Non-pigmented ciliary epithelial cell (primary cell): Measurements from ENCODE around the gene C11orf21.

Experiments
- DNase-seq: peaks from one replicate; pipeline ENCODE4 v3.0.0-alpha.2; 2010; ENCODE audit warnings: low read depth

Gene C11orf21

DNA sequence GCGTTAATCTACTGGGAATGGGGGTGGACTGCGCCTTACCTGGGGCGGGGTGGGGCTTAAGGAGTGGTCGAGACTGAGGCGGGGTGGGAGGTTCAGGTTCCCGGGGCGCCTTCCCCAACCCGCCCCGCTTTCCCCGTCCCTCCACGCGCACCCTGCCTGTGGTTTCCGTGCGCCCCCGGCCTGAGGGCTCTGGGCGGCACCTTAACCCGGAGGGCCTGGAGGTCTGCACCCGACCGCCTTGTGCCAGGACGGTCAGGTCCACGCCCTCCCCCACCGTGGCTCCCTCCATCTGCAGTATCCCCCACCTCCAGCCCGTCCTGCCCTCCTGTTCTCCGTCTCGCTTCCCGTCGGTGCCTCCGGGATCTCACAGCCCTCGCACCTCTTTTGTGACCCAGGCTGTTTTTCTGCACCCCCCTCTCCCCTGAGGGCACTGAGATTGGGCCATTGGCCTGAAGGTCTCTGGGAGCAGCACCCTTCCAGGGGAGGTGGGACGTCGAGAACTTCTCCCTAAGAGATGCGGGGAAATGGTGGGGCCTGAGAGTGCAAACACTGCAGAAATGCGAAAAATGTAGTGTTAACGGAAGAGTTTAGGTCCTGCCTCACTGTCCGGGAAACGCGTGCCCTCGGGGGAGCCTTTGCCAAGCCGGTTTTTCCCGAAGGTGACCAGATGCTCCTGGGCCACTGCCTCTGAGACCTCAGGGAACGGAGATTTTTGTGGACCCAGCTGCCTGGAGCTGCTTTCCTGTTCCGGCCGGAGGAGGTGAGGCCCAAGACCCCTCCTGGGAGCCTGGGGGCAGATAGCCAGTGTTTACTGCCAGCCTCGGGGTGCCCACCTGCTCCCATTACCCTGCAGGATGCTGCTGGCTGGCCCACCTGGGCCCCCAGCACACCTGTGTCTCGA is 30.1 kb downstream of the C11orf21 start:
- DNase-seq: no peak

DNA sequence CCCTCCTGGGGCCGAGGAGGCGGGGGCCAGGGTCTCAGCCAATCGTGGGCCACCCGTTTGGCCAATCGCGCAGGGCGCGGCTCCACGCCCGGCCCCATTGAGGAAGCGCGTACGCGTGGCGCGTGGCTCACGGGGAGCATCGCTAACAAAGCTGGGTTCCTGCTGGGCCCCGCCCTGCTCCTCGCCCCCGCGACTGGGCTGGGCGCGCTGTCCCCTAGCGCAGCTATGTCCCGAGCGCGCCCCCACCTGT is 30.7 kb downstream of the C11orf21 start:
- no peak for DNase-seq

DNA sequence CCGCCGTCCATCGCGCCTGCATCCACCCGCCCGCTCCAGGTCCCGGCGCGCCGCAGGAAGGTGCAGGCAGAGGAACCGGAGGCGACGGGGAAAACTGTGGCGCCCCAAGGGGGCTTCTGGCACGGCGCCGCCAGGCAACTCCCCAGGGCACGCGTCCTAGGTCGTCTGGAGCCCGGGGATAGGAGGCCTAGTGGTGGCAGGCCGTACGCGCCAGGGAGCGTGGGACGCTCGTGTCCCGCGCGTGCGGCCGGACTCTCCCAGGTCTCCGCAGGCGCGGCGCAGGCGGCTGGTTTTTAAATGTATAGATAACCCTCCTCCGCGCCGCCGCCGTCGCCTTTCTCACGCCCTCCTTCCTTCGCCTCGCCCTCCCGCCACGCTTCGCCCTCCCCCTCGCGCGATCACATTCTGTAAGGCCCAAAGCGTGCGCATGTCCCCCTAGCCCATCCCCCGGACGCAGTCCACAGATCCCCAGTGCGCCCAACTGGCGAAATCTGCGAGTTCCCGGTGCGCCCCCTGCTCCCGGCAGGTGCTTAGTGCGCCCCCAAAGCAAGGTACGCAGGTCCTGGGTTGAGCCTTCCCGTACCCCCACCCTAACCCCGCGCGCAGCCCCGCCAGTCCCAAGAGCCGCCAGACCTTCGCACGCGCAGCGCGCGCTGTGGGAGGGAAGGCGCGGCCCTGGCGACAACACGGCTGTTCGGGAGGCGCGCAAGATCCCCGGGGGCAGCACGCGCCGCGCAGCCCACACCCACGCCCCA is 31.2 kb downstream of the C11orf21 start, which contains the start of gene ASCL2:
Gene ASCL2, minus strand, starts transcription at position 267 of the 755 bp plus-strand sequence. Its CDS starts 256 bp downstream, at position 11.
- no peak for DNase-seq

DNA sequence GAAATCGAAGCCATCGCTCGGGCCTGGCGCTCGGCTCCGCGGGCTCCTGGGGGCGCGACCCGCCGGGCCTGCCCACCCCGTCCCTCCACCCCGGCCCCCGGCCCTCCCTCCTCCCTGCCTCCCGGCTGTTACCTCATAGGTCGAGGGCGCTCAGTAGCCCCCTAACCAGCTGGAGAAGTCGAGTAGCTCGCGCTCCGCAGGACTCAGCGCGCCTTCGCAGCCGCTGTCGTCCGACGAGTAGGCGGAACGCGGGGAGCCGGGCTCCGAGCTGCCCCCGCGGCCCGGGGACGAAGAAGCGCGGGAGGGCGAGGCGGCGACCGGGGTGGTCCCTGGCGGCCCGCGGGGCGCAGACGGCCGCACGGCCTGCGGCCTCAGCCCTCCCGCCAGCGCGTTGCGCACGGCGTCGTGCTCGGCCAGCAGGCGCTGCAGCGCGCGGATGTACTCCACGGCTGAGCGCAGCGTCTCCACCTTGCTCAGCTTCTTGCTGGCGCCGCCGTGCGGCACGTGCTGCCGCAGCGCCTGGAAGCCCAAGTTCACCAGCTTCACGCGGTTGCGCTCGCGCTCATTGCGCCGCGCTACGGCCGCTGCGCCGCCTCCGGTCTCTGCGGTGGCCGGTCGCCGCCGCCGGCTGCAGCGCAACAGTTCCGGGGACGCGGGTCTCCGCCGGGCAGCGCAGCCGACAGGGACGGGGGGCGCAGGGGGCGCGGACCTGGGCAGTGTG is 32.0 kb downstream of the C11orf21 start:
- DNase-seq: no peak

DNA sequence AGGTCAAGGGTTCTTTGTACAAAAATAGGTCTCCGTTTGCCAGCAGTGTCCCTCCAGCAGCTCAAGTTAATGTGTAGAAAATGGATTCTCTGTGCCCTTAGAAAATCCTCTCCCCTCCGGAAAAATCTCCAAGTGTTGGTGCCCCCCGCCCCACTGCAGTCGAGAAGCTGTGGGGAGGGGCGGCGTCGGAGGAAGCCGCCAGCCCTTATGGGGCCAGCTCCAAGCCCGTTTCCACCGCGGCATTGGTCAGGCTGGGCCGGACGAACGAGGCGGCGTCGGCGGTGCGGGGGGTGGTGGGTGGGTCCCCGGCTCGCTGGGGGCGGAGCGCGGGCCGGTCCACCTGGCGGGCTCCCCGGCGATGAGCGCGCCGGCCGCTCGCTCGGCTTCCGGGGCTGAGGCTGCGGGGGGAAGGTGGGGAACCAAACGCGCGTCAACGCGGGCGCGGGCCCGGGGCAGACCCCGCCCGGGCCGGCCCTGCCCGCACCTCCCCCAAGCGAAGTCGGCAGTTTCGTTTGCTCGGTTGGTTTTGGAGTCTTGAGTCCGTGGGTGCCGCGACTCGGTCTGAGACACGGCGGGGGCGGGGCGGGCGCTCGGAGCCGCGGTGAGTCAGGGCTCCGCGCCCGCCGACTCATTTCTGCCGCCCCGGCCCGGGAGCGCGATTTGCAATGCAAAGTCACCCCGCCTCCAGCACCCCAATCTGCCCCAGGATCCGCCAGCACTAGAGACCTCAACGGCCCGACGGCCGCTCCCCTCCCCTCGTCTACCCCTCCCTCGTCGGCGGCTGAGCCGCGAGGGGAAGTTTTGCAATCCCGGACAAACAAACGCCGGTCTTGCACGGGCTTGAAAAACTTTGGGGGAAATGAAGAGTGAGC is 32.8 kb downstream of the C11orf21 start:
- DNase-seq: no peak

DNA sequence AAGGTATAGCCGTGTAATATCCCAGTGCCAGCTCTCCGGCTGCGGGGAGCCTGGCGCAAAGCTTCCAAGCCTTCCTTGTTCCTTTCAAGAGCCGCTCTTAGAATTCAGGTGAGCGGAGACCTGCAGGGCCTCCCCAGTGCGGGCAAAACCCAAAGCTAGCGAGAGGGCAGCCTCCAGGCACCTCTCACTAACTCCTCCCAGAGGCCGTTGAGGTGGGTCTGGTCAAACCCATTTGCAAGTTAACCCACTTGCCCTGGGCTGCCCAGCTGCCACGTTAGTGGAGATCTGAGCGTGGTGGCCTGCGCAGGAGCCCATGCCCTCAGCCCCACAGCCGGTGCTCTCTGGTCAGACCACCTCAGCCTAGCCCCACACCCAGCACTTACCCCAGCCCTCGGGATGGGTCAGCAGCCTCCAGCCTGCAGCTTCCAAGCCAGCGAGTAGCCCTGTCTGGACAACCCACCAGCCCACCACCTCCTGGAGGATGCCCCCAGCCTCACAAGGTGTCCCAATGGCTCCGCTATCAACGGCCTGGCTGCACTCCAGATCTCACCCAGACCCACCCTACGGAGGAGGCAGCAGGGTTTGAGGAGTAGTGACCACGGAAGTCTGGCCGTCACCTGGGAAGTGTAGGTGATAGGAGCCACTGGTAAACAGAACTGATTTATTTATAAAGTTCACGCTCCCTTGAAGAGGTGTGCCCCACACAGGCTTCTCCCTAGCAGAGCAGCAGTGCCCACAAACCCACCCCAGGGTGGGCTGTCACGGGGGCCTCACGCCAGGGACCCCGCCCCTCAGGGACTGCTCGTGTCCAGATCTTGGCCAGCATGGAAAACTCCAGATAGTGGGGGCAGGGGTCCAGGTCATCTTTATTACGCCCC is 33.6 kb downstream of the C11orf21 start:
- no peak for DNase-seq

DNA sequence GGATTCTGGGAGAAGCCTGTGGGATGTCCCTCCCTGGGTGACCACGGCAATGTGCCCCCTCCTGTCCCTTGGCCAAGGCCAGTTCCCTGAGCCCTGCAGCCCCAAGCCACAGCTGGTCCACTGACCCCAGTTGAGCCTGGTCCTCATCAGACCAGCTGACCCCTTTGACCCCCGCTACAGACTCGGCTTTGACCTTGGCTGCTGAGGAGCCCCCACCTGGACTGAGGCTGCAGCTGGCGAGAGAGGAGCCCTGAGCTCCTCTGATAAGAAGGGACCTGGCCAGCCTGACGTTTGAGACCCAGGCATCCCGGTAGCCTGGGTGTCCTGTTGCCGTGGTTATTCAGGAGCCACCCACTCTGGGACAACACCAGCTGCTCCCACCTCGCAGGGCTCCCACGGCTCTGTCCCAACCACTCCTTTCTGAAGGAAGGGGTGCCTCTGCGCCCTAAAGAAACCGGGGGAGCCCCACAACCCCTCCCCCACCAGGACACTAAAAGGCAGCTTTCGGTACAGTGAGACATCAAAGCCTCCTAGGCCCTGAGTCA is 34.3 kb downstream of the C11orf21 start:
- DNase-seq: no peak

DNA sequence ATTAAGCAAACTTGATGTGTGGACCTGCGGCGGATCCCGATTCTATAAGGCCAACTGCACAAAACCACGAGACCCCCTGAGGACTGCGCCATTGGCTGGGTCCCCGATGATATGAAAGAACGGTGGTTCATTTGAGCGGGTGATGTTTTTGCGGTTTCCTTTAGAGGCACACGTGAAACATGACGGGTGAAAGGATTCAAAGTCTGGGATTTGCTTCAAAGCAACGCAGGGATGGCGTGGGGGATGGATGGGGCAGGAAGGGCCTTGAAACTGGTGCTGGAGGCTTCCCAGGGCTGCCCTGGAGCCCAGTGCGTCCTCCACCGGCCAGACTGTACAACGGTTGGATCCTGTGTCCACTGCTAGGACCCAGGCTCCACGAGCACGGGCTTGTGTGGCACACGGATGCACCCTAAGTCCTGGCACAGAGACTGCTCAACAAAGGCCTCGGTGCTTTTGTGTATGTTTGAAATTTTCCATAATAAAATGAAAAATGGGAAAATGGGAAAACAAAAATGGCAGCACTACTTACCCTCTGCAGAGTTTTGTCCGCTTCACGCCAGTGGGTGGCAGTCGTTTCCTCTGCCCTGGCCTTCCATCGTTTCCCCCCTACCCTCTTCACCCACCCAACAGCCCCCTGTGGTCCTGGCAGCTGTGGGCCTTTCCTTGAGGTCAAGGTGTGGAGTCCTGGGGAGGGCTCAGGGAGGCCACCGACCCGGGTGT is 35.0 kb downstream of the C11orf21 start:
- no peak for DNase-seq

DNA sequence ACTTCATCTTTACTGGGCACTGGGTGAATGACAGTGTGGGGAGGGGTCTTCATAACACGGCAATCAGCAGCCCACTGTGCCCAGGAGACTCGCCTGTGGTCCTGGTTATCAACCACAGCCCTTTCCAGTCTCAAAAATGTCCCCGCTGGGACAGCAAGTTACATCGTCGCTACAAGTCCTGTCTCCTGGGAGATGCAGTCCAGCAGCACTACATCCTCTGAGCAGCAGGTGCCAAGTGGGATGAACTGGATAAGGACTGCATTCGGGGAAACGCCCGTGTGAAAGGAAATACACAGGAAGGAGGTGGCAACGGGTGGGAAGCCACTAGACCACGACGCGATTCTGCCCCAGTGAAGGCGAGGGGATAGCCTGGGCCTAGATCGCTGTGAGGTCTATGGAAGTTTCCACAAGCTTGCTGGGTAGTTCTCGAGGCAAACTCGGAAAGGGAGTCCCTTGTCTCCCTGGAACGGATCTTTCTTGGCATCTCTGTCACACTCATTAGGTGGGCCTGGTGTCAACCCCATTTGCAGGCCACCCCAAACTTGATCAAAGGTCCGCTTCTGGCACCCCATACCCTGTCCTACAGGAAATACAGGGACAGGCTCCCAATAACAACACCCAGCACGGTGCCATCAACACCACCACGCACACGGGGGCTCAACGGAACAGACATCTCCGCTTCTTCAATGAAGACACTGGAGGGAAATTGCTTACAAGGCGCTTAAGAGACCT is 35.7 kb downstream of the C11orf21 start:
- DNase-seq: no peak

DNA sequence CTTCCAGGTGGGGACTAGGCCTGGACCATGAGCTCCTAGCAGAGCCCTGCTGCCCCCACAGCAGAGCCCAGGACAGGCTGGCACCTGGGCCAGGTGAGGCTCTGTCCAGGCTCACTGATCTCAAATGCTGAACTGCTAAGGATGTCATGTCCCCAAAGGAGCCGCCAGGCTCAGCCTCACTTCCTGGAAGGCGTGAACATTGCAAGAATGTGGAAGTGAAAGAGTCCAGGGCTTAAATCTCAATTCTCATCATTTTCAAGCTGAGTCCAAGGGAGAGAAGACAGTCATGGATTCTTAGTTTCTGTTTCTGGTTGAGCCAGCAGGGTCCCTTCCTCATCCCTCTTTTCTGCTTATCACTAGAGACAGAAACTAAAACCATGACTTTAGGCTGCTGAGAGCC is 36.3 kb downstream of the C11orf21 start:
- no peak for DNase-seq

DNA sequence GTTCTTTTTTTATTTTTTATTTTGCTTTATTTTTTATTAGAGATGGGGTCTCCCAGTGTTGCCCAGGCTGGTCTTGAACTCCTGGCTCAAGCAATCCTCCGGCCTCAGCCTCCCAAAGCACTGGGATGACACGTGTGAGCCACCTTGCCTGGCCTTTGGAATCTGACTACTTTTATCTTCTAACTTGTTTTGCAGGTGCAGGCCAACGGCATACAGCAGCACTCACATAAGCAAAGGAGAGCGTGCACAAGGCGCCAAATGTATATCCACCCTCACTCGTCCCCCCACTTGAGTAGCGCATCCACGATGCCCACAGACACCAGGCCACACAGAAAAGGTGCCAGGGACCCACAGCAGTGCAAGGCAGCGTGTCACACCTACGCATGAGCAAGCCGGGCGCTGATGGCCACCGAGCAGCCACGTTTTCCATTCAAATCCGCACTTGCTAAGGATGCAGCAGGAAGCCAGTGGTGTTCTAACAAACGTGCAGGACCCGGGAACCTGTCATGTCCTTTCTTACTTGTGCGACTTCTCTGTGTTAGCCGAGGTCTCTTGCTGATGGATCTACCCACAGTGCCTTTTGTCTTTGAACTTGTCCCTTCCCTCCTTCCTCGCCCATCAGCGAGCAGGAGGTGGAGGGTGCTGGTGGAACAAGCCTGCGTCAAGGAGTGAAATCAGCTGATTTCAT is 37.2 kb downstream of the C11orf21 start:
- no peak for DNase-seq

DNA sequence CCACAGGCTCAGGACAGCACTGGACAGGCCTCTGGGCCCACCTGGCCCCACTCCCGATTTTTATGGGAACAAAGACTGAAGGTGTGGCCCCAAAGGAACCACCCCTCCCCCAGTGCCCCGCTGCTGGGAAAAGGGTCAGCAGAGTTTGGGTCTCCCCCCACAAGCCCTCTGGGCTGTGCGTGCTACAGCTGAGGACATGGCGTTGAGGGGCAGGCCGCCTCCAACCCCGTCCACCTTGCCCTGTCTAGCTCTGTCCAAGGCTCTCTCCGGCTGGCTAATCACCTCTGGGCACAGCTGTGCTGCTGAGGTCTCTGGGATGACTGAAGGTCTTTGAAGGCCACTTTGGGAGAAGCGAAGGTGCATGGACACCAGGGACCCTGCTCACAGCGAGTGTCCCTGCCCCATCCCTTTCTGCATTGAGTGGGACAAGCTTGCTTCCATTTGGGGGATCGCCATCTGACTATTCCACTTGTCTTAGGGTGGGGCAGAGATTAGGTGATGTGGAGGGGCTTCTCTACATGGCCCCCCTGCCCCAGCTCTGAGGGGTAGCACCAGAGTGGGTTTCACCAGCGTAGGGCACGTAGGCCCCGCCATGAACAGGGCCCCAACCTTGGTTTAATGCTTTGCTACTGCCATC is 37.9 kb downstream of the C11orf21 start:
- DNase-seq: no peak

DNA sequence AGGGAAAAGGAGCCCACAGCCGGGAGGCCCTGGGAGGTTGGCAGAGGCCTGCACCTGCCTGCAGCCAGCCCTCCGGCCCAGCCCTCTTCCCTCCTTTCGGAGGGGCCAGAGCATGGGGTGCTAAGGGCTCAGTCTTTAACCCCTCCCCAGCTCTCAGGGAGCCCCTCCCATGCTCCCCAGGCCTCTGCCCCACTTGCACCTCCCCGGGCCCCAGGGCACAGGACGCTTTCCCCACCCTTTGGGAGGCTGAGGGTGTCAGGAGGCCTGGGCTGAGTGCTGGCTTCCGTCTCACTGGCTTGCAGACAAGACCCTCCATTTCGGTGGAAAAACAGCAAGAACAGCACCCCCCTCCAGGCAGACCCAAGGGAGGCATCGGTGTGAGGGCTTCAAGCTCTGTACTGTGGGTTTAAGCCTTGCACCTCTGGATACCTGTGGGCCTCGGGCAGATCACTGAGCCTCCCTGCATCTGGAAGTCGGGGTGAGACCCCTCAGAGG is 38.6 kb downstream of the C11orf21 start:
- DNase-seq: no peak

DNA sequence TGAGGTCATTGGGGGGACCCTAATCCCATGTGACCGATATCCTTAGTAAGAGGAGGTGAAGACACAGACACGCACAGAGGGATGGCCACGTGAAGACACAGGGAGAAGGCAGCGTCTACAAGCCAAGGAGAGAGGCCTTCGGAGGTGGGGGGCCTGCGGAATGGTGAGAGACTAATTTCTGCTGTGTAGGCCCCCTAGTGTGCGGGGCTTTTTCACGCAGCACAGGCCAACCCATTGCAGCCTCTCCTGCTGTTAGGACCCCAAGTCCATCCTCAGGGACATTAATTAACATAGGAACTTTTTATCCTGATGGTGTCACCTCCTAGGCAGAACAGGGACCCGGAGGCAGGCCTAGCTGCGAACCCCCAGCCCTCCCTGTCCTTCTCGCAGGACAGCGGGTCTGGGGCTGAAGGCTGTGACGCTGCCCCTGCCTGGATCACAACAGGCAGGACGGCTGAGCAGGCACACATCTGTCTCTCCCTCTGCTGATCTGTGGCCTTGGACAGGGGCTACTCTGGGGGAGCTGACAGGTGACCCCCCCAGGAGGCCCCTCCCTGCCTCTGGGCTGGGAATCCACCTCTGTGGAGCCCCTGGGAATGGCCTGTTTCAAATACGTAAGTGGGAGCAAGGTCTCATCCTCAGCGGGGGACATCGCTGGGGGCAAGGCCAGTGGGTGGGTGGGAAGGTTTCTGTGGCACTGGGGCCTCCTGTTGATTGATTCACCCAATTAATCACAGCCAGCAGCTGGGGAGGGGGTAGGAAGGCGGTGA is 39.2 kb downstream of the C11orf21 start:
- DNase-seq: no peak

DNA sequence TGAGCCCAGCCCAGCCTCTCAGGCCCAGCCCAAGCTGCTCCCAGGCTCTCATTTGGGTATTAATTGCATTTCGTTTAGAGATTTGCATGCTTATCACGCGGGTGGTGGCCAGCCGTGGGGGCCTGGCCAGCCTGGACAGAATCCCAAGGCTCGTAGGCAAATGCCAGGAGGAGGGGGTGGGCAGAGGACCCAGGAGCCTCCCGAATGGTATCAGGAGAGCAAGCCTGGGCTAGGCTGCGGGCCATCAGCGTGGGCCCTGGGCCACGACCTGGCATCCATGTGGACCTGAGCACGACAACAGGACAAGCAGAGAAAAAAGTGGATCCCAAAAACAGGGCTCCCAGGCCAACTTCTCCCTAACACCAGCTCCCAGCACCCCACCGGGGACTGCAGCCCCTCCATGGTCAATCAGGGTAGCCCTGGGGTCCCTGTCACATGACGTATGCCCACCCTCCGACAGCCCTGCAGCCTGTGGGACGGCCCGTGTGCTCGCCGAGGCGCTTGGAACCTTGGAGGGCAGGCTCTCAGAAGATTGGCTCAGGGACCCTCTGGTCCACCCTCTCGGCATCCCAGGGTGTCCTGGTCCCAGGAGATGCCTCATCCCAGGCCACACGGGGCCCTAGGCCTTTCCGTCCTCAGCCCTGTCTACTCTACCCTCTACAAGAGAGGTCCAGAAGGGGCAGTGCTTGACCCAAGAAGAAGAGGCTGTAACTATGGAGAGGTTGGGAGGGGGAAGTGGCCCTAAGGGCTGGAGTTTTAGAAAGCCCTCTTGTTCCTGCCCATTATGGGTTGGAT is 40.1 kb downstream of the C11orf21 start:
- no peak for DNase-seq
